Activated CD8-positive, alpha-beta memory T cell treated with anti-CD3 and anti-CD28 coated beads, Interleukin-2, amount 50 U/mL, for 48 hours (primary cell): ENCODE data around the gene ACP3.
"Not testable (repeated sequence)": the region's sequence is repeated elsewhere in the genome, so short reads cannot be mapped to it uniquely, and the experiment has no call there.

Experiments
- DNase-seq: peaks from one replicate; pipeline ENCODE4 v3.0.0-alpha.2; 2020

Gene ACP3

DNA sequence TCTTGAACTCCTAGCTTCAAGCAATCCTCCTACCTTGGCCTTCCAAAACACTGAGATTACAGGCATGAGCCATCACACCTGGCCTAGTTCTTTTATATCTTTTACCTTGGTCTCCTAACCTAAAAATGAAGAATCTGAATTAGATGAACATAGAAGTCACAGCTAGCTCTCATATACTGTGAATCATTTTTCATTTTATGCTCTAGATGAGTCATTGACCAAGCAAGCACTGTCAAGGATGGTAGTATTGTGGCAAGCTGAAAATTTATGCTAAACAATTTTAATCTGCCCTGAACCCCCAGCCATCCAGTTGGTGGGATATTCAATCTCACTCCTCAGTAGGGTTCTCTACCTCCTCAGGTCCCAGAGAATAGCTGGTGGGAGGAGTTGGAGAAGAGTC, 51.8 kb downstream of the ACP3 start:
- DNase-seq: no peak

GRCh38 chr3:132376945-132377354, 59.7 kb downstream of the ACP3 start:
- not testable (repeated sequence) for DNase-seq

DNA sequence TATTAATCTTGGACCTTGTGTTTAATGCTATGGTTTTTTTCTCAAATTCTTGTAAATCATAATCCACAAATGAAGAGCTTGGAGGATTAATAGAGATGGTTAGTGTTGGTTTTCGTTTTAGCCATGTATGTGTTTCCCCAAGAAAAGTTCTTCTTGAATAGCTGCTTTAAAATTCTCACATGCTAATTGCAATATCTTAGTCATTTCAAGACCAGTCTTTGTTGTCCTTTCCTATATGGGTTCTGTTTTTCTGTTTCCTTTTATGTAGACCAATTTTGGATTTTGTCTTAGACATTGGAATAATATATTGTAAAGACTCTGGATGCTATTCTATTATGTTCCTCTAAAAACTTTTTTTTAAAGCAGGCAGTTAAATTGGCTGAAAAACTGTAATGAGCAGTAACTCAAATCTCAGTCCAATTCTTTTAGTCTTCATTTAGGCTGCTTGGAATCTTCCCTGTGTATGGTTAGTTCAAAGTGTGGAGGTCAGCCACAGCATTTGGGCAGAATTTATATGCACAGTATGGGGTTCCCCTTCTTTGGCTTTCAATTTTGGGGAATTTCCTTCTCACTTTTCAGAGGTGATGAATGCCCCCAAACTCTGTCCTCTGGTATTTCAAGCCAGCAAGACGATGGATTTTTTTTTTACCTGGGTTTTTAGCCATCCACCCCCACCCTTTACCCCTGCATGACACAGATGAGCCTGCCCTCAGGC, 61.0 kb downstream of the ACP3 start:
- no peak for DNase-seq

GRCh38 chr3:132378846-132379245, 61.6 kb downstream of the ACP3 start:
- DNase-seq: no peak

DNA sequence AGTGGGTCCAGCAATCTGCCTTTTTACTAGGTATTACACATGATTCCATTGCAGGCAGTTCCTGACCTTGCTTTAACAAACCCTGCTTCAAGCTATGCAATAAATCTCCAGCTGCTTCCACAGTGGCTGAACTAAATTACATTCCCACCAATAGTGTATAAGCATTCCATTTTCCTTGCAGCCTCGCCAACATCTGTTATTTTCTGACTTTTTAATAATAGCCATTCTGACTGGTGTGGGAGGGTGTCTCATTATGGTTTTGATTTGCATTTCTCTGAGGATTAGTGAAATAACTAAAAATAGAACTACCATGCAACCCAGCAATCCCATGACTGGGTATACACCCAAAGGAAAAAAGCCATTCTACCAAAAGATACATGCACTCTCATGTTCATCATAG, 63.7 kb downstream of the ACP3 start:
- DNase-seq: no peak

DNA sequence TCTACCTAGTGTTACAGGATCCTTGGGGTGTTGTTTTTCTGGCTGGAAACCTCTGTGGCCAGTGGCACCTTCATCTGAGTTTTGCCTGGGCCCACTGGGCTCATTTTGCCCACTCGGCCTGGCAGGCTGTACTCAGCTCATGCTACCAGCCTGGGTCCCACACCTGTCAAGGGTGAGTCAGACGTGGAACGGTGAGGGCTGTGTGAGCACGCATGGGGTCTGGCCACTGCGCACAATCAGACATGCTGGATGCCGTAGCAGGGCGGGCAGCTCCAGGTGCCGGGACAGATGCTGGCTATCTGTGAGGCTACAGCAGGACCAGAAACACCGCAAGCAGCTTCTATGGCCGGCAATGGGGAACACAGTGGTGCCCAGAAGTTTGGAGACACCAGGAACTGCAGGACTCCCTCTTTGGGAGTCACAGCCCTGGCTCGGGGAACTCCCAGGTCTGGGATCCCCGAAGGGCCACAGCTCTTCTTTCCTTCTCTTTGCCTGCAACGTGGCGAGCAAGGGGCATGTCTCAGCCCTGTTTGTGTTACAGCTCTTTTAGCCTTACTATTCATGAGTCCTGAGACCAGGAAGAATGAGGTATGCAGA, 64.2 kb downstream of the ACP3 start:
- DNase-seq: no peak

GRCh38 chr3:132382267-132382666, 65.1 kb downstream of the ACP3 start:
- no peak for DNase-seq

DNA sequence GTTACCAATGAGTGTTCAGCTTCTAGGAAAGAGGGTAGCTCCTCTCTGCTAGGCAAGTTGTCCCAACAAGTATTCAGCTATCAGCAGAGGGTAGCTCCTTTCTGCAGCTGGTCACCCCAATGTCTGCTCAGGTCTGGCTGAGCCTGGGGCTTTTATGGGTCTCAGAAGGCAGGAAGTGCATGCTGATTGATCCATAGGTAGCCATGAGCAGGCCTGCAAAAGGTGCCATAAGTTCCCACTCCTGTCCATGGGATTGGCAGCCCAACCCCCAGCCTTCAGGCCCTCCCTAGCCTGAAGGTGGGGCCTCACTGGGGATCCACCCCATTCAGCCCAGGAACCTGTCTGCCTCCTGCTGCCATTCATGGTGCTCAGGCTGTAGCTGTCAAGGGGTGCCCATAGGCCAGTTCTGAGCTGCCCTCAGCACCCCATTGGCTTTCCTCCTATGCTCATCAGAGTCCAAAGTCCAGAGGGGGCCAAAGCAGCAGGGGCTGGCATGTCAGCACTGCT, 65.5 kb downstream of the ACP3 start:
- DNase-seq: no peak

DNA sequence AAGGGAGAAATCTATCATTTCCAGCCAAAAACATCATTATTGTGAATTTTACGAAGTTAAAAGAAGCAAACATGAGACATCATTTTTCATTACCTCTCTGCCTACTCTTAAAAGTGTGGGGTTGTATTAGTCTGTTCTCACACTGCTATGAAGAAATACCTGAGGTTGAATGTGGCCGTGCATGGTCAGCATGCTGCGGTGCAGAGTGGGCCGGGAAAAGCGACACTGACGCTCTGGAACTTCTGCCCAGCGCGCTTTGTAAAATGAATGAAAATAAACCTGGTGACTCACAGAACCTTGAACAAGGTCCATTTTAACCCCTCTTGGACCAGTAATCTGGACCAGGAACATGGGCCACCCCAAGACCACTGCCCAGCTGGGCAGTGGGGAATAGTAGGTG, 69.1 kb downstream of the ACP3 start:
- no peak for DNase-seq

- DNase-seq: not testable (repeated sequence)
Observed at GRCh38 chr3:132392675-132393074, 75.5 kb downstream of the ACP3 start.

GRCh38 chr3:132394320-132394719, 77.1 kb downstream of the ACP3 start:
- DNase-seq: no peak

DNA sequence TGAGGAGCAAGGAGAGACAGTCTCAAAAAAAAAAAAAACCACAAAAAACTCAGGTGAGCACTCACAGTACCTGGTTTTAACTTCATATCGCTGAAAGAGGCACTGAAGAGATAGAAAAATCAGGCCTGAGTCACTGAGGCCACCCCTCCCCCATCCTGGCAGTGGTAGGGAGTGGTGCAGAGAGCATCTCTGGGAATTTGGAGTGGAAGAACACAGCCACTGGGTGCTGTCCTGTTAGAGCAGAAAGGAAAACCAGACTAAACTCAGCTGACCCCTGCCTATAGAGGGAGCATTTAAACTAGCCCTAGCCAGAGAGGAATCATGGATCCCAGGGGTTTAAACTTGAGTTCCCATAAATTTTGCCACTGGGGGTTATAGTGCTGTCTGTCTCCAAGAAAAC, 77.9 kb downstream of the ACP3 start:
- no peak for DNase-seq

DNA sequence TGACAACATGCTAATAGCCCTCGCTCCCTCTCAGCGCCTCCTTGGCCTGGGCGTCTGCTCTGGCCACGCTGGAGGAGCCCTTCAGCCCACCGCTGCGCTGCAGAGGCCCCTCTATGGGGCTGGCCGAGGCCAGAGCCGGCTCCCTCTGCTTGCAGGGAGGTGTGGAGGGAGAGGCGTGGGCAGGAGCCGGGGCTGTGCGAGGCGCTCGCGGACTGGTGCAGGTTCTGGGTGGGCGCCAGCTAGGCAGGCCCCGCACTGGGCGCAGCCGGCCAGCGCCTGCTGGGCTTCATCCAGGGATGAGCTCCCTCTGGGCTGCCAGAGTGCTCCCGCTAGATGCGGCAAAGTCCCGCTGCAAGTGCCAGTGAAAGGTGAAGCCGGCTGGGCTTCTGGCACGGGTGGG, 79.0 kb downstream of the ACP3 start:
- DNase-seq: no peak

DNA sequence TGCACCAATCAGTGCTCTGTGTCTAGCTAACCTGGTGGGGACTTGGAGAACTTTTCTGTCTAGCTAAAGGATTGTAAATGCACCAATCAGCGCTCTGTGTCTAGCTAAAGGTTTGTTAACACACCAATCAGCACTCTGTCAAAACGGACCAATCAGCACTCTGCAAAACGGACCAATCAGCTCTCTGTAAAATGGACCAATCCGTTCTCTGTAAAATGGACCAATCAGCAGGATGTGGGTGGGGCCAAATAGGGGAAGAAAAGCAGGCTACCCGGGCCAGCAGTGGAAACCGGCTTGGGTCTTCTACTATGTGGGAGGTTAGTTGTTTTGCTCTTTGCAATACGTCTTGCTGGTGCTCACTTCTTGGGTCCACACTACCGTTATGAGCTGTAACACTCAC, 79.6 kb downstream of the ACP3 start:
- not testable (repeated sequence) for DNase-seq

- DNase-seq: no peak
Observed at GRCh38 chr3:132399054-132399929, 82.1 kb downstream of the ACP3 start.

GRCh38 chr3:132401255-132401654, 84.0 kb downstream of the ACP3 start:
- DNase-seq: no peak

DNA sequence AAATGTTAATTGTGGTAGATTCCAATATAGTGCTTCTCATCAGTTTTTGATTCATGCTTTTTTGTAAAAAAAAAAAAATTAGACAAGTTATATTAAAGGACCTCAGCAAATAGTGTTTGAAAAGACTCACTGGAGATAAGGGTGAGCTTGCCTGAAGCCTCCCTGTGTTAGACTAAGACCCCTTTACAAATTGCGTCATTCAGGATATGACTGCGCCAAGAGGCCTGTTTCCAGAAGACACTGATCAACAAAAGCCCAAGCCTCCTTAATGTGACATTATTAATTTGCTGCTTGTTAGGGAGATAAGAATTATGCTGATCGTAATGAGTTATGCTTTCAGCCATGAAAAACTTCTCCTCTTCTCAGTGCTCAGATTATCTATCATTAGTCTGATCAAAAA, 87.1 kb downstream of the ACP3 start:
- DNase-seq: no peak

DNA sequence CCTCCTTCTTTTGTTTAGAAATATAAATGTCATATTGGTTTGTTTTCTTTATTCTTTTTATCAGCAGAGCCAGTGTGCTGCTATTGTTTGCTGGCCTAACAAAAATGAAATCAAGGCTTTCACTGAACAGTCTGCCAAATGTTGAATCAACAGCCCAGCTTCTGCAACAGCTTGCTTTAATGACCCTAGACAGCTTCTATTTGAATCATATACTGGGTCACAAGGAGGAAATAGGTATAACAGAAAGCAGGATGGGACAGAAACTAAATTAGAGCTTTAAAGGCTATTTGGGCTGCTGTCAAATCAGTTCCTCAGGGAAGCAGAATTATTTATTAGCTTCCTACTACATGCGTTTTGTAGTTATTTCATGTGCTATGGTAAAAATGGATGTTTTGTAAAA, 88.0 kb downstream of the ACP3 start:
- DNase-seq: no peak

DNA sequence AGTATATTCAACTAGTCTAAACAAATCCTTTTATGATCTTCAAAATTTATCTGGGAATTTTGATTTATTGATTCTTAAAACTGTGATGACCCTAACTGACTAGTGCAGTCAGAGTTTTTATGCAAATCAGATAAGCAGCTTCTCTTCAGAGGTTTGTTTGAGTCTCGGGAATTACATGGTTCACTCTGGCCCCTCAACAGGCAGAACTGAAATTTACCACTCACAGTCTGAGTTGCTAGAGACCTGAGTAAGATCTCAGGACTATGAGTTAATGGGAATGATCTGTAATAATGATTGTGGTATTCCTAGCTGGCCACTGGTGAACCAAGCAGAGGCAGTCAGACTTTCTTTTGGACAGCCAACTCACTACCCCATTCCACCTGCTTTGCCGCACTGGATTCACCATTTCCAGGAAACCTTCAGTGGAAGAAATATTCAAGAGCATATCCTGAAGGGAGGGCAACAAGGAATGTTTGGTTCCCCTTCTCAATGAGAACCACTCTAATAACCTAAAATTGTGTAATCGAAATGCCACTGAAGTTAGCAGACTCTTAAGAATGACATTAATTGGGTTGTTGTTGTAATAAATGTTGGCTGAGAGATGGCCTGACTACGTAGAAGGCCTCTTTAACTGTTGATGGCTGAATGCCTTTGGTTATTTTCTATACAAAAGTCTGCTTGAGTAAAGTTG, 88.5 kb downstream of the ACP3 start:
- no peak for DNase-seq

DNA sequence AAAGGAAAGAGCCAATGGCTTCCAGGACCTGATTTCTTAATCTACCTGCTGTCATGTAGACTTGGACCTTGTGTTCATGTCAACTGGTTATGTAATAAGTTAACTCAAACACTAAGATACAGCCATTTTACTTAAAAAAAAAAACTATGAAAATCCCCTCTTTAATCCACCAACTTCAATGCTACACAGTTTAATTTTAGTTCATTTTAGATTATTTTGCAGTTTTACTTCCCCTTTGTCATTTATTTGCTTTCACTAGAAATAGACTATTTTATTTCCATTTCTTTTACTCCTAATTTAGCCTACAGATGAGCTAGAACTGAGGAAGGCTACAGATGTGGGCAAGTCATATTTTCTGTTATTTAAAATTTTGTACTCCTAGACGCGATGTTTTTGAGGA, 89.4 kb downstream of the ACP3 start:
- no peak for DNase-seq

DNA sequence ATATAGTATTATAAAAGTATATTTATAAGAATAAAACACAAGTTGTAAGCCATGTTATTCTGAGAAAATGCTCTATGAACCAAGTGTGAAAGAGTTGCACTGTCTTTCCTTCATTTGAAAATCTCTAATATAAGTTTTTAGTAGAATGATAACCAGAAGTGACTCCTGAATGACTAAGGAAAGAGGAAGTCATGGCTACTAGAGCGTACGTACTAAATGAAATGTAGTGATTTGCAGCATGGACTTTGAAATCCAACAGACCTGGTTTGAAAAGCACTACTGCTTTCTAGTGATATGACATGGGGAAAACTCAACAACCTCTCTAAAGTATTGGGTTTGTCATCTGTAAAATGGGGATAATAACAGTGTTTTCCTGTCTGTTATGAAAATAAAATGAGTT, 89.8 kb downstream of the ACP3 start:
- no peak for DNase-seq
